DMS153 (cell line): Measurements from ENCODE around the gene SNAPC4.

ENCODE experiments used
- DNase-seq: peaks from one replicate; lab custom pipeline; 2025; lab: John Stamatoyannopoulos, UW

Gene SNAPC4

GRCh38 chr9:136370037-136370436 lies 29.9 kb downstream of the SNAPC4 start:
- no peak for DNase-seq

- no peak for DNase-seq
Observed at GRCh38 chr9:136368190-136368589, 31.8 kb downstream of the SNAPC4 start.

GRCh38 chr9:136367296-136368145 lies 32.4 kb downstream of the SNAPC4 start:
- no peak for DNase-seq

- no peak for DNase-seq
Observed at GRCh38 chr9:136366826-136367225, 33.1 kb downstream of the SNAPC4 start.

GRCh38 chr9:136365775-136366222 lies 34.2 kb downstream of the SNAPC4 start:
- DNase-seq, result no peak

- DNase-seq, result no peak
Observed at GRCh38 chr9:136364942-136365774, 34.8 kb downstream of the SNAPC4 start.

- peak; percentile 52 for DNase-seq
Observed at GRCh38 chr9:136363949-136364748, 35.8 kb downstream of the SNAPC4 start.

- DNase-seq, result peak; percentile 82
Observed at GRCh38 chr9:136363106-136363948, 36.6 kb downstream of the SNAPC4 start, which contains the start of gene DNLZ. DNLZ (minus strand) TSS chr9:136363744; CDS start chr9:136363714, 30 bp downstream.

GRCh38 chr9:136362450-136362784 lies 37.6 kb downstream of the SNAPC4 start:
- no peak for DNase-seq

- no peak for DNase-seq
Observed at GRCh38 chr9:136361754-136362449, 38.1 kb downstream of the SNAPC4 start.

GRCh38 chr9:136361047-136361753 lies 38.8 kb downstream of the SNAPC4 start:
- peak; percentile 31 for DNase-seq

- no peak for DNase-seq
Observed at GRCh38 chr9:136359774-136360718, 39.9 kb downstream of the SNAPC4 start.

GRCh38 chr9:136358888-136359287 lies 41.1 kb downstream of the SNAPC4 start:
- no peak for DNase-seq

GRCh38 chr9:136358016-136358415 lies 42.0 kb downstream of the SNAPC4 start:
- no peak for DNase-seq

- no peak for DNase-seq
Observed at GRCh38 chr9:136357202-136357725, 42.7 kb downstream of the SNAPC4 start.

GRCh38 chr9:136355616-136356557 lies 44.1 kb downstream of the SNAPC4 start:
- DNase-seq, result no peak

GRCh38 chr9:136354592-136355085 lies 45.3 kb downstream of the SNAPC4 start:
- DNase-seq, result no peak
